HUES64 (cell line): ENCODE data around the gene IMMP2L.

ENCODE experiments used
- H3K27ac ChIP-seq: 2 replicates; pipeline ENCODE4 v1.7.0; 2013; ENCODE audit warnings: low read depth, low read length, inconsistent platforms
- H3K27me3 ChIP-seq: 2 replicates; pipeline ENCODE4 v1.6.1; 2013; ENCODE audit warnings: mild to moderate bottlenecking, low read length; ENCODE audit not compliant: insufficient read depth
- H3K36me3 ChIP-seq: 2 replicates; pipeline ENCODE4 v1.6.1; 2013; ENCODE audit warnings: mild to moderate bottlenecking, low read length; ENCODE audit not compliant: insufficient read depth
- H3K4me1 ChIP-seq: 2 replicates; pipeline ENCODE4 v1.6.1; 2013; ENCODE audit warnings: mild to moderate bottlenecking, low read length, moderate library complexity; ENCODE audit not compliant: insufficient read depth
- H3K4me3 ChIP-seq: 2 replicates; pipeline ENCODE4 v1.5.1; 2013; ENCODE audit warnings: mild to moderate bottlenecking, low read length, moderate library complexity
- H3K9ac ChIP-seq: 2 replicates; pipeline ENCODE4 v1.6.1; 2013; ENCODE audit warnings: mild to moderate bottlenecking, low read depth, low read length
- H3K9me3 ChIP-seq: 2 replicates; pipeline ENCODE4 v1.6.1; 2013; ENCODE audit warnings: low read depth, low read length; ENCODE audit not compliant: insufficient read depth
- WGBS: fragments of 150-250, 120-280 bp; methylation state at CpG from one replicate; pipeline ENCODE4 v1.1.7; 2013; ENCODE audit warnings: missing lambda C conversion rate; 5-methylcytosine and 5-hydroxymethylcytosine counted together

The IMMP2L gene

DNA sequence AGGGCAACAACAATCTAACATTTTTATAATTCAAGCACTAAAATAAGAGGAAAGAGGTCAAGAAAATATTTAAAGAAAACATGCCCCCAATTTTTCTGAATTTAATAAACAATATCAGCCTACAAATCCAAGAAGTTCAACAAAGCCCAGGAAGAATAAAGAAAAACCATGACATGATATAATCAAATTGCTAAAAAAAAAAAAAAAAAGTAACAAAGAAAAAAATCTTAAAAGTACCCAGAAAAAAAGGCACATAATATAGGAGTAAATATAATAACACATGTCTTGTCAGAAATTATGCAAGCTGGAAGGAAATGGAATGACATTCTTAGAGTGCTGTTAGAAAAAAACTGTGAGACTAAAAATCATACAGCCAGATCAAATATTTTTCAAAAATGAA lies 151.4 kb downstream of the IMMP2L start:
- H3K4me3 ChIP-seq, result no peak overlapping the region
- peaks cover 41% of the 10 kb centered on the region for H3K4me1 ChIP-seq
- no peaks in the 10 kb centered on the region for H3K27me3 ChIP-seq
- no peaks in the 10 kb centered on the region for H3K36me3 ChIP-seq
- H3K27ac ChIP-seq, result no peak overlapping the region
- no peaks in the 10 kb centered on the region for H3K9me3 ChIP-seq
- H3K9ac ChIP-seq, result no peak overlapping the region

DNA sequence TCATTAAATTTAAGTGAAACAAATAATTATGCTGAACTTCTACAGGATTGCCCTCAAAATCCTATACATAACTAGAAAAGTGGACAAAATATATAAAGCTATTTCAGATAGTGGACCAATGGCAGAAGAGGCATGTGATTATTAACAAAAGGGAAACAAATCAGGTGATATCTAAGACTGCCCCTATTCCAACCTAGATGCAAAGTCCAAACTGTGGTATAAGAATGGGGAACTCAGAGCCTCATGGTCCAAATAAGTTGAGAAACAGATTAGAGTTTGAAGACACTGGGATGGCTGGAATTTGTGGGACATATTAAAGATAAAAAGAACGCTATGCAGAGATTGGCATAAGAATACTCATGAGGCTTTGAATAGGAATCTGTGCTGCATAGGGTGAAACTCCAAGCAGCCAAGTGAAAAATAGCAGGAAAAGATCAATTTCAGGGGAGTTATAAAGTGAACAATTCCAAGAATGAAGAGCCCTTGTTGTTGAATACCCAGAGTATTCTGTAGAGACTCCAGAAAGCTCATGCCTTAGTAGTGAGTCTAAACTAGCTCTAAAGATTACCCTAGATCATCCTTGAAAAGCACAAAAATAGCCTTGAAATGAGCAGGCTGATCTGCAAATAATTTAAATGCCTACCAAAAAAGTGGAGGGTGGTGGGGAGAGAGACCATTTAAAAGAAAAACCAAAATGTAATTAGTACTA lies 152.4 kb downstream of the IMMP2L start:
- Histone ChIP-seq H3K27me3 (no peaks in the 10 kb centered on the region), H3K9ac (peak overlapping the region; percentile 16; the same call in 1 of the 2 replicates), H3K4me3 (no peak overlapping the region), H3K36me3 (no peaks in the 10 kb centered on the region), H3K4me1 (peaks cover 41% of the 10 kb centered on the region), H3K27ac (no peak overlapping the region), H3K9me3 (no peaks in the 10 kb centered on the region)
- 75% methylated on average over 1 of the region's 1 CpG for WGBS

DNA sequence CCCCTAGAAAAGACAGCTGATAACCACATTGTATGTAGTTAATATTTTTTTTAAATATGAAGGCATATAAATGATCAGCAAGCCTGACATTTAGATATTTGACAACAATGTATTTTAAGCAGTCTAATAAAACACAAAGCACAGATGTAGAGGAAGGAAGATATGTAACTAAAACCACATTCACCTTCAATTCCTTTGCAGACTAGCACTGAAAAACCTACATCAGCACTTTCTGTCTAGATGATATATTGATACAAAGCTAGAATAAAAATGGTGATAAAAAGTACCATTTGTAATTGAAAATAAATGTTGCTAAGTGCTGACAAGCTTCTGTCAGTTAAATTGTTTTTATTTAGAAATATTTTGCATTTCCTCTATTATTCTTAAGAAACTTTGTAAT lies 153.6 kb downstream of the IMMP2L start:
- Histone ChIP-seq H3K9ac (no peak overlapping the region), H3K36me3 (no peaks in the 10 kb centered on the region), H3K4me1 (peaks cover 34% of the 10 kb centered on the region), H3K4me3 (no peak overlapping the region), H3K9me3 (no peaks in the 10 kb centered on the region), H3K27me3 (no peaks in the 10 kb centered on the region), H3K27ac (no peak overlapping the region)

DNA sequence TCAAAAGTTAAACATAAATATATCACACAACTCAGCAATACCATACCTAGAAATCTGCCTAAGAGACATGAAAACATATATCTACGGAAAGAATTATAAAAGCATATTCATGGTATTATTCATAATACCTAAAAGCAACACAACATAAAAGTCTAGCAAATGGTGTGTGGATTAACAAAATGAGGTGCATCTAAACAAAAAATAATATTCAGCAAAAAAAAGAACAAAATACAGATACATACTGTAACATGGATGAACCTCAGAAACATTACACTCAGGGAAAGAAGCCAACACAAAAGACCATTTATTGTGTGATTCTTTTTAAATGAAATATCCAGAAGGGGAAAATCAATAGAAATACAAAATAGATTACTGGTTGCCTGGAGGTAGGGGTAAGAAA lies 155.0 kb downstream of the IMMP2L start:
- no peak overlapping the region for H3K27ac ChIP-seq
- no peaks in the 10 kb centered on the region for H3K36me3 ChIP-seq
- H3K4me1 ChIP-seq, result peaks cover 21% of the 10 kb centered on the region
- WGBS, result no CpG with 5 or more reads among the region's 1 CpG
- H3K27me3 ChIP-seq, result no peaks in the 10 kb centered on the region
- H3K9me3 ChIP-seq, result no peaks in the 10 kb centered on the region
- no peak overlapping the region for H3K4me3 ChIP-seq
- H3K9ac ChIP-seq, result no peak overlapping the region

DNA sequence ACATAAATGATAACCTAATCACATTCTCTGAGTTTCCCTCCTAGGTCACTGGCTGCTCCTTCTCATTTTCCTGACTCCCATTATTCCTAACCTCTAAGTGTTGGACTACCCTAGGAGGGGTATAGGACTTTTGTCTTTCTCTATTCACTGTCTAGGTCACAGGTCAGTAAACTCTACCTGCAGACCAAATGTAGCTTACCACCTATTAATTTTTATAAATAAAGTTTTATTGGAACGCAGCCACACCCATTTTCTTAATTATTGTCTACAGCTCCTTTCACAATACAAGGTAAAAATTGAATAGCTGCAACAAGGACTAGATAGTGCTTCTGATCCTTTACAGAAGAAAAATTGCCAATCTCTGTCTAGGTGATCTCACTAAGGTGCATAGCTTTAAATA lies 156.7 kb downstream of the IMMP2L start:
- H3K9ac ChIP-seq, result no peak overlapping the region
- 100% methylated on average over 1 of the region's 1 CpG for WGBS

GRCh38 chr7:111401516-111401915 lies 160.8 kb downstream of the IMMP2L start:
- Histone ChIP-seq H3K9ac (no peak overlapping the region), H3K4me1 (no peaks in the 10 kb centered on the region), H3K27me3 (no peaks in the 10 kb centered on the region), H3K4me3 (no peak overlapping the region), H3K9me3 (no peaks in the 10 kb centered on the region), H3K36me3 (no peaks in the 10 kb centered on the region), H3K27ac (no peak overlapping the region)
- 92% methylated on average over 3 of the region's 3 CpGs for WGBS

More for the DNA sequence above, 156.7 kb downstream of the IMMP2L start:
- H3K36me3 ChIP-seq, result no peaks in the 10 kb centered on the region
- peaks cover 15% of the 10 kb centered on the region for H3K4me1 ChIP-seq
- H3K9me3 ChIP-seq, result no peaks in the 10 kb centered on the region
- H3K27me3 ChIP-seq, result no peaks in the 10 kb centered on the region
- no peak overlapping the region for H3K4me3 ChIP-seq
- no peak overlapping the region for H3K27ac ChIP-seq

GRCh38 chr7:111400088-111400487 lies 162.2 kb downstream of the IMMP2L start:
- H3K36me3 ChIP-seq, result no peaks in the 10 kb centered on the region
- no peaks in the 10 kb centered on the region for H3K4me1 ChIP-seq
- WGBS, result 90% methylated on average over 2 of the region's 2 CpGs
- no peak overlapping the region for H3K9ac ChIP-seq
- H3K27me3 ChIP-seq, result no peaks in the 10 kb centered on the region
- no peaks in the 10 kb centered on the region for H3K9me3 ChIP-seq
- no peak overlapping the region for H3K4me3 ChIP-seq
- no peak overlapping the region for H3K27ac ChIP-seq

DNA sequence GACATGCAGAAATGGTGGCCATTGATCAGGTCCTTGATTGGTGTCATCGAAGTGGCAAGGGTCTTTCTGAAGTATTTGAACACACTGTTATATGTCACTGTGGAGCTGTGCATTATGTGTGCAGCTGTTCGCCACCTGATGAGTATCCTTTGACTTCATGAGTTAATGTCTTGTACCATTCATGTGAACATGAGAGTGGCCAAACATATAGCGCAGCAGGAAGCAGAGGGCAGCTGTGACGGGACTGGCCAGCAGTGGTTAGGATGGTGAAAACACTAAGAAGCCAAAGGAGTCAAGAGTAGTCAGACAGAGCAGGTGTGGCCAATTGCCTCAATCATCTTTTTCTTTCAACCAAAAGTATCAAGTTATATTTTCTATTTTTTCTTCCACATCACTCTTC lies 167.4 kb downstream of the IMMP2L start:
- H3K9ac ChIP-seq, result no peak overlapping the region
- H3K9me3 ChIP-seq, result no peaks in the 10 kb centered on the region
- H3K27ac ChIP-seq, result no peak overlapping the region
- H3K36me3 ChIP-seq, result no peaks in the 10 kb centered on the region
- H3K4me1 ChIP-seq, result peaks cover 16% of the 10 kb centered on the region; the same call in 1 of the 2 replicates
- H3K4me3 ChIP-seq, result no peak overlapping the region
- 94% methylated on average over 4 of the region's 4 CpGs for WGBS
- no peaks in the 10 kb centered on the region for H3K27me3 ChIP-seq

- H3K36me3 ChIP-seq, result no peaks in the 10 kb centered on the region
- no peak overlapping the region for H3K27ac ChIP-seq
Measured at GRCh38 chr7:111393011-111393754, 169.1 kb downstream of the IMMP2L start.

DNA sequence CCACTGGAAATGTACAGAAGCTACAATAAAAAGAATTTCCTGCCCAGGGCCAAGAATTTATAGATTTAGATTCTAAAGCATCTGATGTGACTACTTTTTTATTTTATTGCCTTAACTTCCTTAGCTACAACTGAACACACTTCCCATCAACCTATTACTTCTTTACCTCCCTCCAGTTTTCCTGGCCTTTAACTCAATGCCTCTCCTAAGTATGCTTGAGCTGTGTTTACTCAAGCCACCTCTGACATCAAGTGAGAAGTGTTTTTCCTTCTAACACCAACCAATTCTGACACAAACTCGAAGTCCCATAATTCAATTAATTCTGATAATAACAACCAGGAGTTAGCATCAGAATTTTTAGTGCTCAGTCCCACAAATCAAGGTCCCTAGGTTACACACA lies 170.0 kb downstream of the IMMP2L start:
- Histone ChIP-seq H3K9ac (no peak overlapping the region), H3K4me3 (no peak overlapping the region), H3K27me3 (no peaks in the 10 kb centered on the region), H3K4me1 (peaks cover 16% of the 10 kb centered on the region; the same call in 1 of the 2 replicates), H3K36me3 (no peaks in the 10 kb centered on the region), H3K9me3 (no peaks in the 10 kb centered on the region), H3K27ac (no peak overlapping the region)
- WGBS, result 92% methylated on average over 1 of the region's 1 CpG

More at GRCh38 chr7:111393011-111393754, 169.1 kb downstream of the IMMP2L start:
- H3K9ac ChIP-seq, result peak overlapping the region; percentile 32; the same call in 1 of the 2 replicates
- no peak overlapping the region for H3K4me3 ChIP-seq
- WGBS, result 86% methylated on average over 3 of the region's 3 CpGs
- no peaks in the 10 kb centered on the region for H3K27me3 ChIP-seq
- peaks cover 16% of the 10 kb centered on the region; the same call in 1 of the 2 replicates for H3K4me1 ChIP-seq
- H3K9me3 ChIP-seq, result no peaks in the 10 kb centered on the region

DNA sequence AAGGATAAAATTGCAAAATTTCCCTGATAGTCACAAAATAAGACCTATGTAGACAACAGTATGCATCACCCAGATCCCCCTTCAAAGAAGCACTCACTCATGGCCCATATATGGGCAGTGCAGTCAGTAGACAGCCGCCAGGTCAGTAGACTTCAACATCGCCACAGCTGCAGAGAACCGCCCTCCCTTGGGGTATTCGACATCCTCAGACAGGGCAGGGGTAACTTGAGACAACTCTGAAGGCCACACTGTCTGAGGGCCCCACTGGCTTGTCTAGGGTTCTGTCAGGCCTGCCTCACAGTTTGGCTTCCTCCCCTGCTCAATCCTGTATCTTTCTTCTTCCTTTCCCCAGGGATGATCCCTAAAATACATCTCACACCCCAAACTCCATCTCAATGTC lies 172.3 kb downstream of the IMMP2L start:
- WGBS, result 94% methylated on average over 4 of the region's 4 CpGs
- Histone ChIP-seq H3K27me3 (no peaks in the 10 kb centered on the region), H3K36me3 (no peaks in the 10 kb centered on the region), H3K9ac (no peak overlapping the region), H3K27ac (no peak overlapping the region), H3K4me1 (peaks cover 16% of the 10 kb centered on the region; the same call in 1 of the 2 replicates), H3K4me3 (no peak overlapping the region), H3K9me3 (no peaks in the 10 kb centered on the region)
